Measurements from ENCODE around the gene R3HDM2.

The R3HDM2 gene

DNA sequence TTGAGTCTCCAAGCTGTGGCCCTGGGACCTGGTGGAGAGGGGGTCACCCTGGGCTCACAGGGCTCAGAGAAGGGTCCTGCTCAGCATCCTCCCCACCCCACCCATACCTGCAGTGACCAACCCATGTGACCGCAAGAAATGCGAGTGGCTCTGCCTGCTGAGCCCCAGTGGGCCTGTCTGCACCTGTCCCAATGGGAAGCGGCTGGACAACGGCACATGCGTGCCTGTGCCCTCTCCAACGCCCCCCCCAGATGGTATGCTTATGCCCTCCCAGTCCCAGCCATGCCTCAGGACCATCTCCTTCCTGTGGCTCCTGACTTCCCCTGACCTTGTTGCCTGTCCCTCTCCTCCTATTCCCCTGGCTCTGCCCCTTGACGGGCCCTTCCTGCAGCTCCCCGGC is 220.9 kb downstream of the R3HDM2 start:
- no peak for DNase-seq (ENCODE audit: low read depth)
- no peak overlapping the region for H3K4me3 ChIP-seq (ENCODE audit: low read depth, low read length)
- TF ChIP-seq, protein P1, sequence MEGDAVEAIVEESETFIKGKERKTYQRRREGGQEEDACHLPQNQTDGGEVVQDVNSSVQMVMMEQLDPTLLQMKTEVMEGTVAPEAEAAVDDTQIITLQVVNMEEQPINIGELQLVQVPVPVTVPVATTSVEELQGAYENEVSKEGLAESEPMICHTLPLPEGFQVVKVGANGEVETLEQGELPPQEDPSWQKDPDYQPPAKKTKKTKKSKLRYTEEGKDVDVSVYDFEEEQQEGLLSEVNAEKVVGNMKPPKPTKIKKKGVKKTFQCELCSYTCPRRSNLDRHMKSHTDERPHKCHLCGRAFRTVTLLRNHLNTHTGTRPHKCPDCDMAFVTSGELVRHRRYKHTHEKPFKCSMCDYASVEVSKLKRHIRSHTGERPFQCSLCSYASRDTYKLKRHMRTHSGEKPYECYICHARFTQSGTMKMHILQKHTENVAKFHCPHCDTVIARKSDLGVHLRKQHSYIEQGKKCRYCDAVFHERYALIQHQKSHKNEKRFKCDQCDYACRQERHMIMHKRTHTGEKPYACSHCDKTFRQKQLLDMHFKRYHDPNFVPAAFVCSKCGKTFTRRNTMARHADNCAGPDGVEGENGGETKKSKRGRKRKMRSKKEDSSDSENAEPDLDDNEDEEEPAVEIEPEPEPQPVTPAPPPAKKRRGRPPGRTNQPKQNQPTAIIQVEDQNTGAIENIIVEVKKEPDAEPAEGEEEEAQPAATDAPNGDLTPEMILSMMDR (IDR thresholded peaks at IDR 0.05; ENCODE audit: low read depth, low read length, missing control alignments), result no peak

GRCh38 chr12:57208631-57209282 is 222.1 kb downstream of the R3HDM2 start:
- no peak for DNase-seq (ENCODE audit: low read depth)
- TF ChIP-seq, protein P1 (IDR thresholded peaks at IDR 0.05; ENCODE audit: low read depth, low read length, missing control alignments), result no peak
- no peak overlapping the region for H3K4me3 ChIP-seq (ENCODE audit: low read depth, low read length)

DNA sequence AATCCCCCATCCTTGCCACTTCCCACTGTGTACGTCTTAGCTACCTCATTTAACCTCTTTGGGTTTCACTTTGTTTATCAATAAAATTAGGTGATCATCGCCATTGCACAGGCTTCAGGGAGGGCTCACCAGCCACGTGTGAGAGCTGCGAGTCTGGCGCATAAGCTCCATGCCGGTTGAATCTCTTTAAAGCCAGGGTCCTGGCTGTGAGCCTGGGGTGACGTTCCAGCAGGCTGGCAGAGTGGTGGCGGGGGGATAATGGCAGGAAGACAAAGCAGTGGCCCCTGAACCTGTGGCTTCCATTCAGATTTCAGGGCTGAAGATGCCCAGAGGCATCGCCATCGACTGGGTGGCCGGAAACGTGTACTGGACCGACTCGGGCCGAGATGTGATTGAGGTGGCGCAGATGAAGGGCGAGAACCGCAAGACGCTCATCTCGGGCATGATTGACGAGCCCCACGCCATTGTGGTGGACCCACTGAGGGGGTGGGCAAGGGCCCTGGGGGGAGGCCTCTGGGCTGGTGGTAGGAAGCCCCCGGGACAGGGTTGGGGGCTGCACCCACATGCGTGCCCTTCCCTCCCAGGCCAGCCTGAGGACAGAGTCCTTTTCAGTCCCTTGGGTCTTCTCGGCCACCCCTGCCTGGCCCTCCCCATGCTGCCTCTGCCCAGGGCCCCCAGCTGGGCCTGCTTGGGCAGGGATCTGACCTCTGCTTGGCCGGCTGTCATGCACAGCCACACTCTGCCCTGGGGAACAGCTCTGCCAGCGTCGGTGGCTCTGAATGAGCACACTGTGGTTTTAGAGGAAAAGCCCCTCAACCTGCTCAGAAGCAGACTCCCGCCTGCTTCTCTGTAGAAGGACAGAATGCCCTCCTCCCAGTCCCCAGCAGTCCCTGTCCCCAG is 222.9 kb downstream of the R3HDM2 start:
- TF ChIP-seq, protein P1 (IDR thresholded peaks at IDR 0.05; ENCODE audit: low read depth, low read length, missing control alignments), result no peak
- DNase-seq (ENCODE audit: low read depth), result no peak

GRCh38 chr12:57205931-57206330 is 224.9 kb downstream of the R3HDM2 start:
- DNase-seq (ENCODE audit: low read depth), result no peak
- no peak overlapping the region for H3K4me3 ChIP-seq (ENCODE audit: low read depth, low read length)
- TF ChIP-seq, protein P1 (IDR thresholded peaks at IDR 0.05; ENCODE audit: low read depth, low read length, missing control alignments), result no peak

More for the DNA sequence above, 222.9 kb downstream of the R3HDM2 start:
- H3K4me3 ChIP-seq (ENCODE audit: low read depth, low read length), result no peak overlapping the region

DNA sequence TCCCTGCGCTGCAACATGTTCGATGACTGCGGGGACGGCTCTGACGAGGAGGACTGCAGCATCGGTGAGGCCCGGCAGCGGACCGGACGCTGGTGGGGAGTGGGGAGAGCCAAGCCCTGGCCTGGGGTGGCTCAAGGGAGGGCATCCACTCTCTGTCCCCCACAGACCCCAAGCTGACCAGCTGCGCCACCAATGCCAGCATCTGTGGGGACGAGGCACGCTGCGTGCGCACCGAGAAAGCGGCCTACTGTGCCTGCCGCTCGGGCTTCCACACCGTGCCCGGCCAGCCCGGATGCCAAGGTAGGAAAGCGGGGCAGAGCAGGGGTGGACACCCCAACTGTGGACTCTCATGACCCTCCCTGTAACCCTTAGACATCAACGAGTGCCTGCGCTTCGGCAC is 225.7 kb downstream of the R3HDM2 start:
- H3K4me3 ChIP-seq (ENCODE audit: low read depth, low read length), result no peak overlapping the region
- TF ChIP-seq, protein P1 (IDR thresholded peaks at IDR 0.05; ENCODE audit: low read depth, low read length, missing control alignments), result no peak
- DNase-seq (ENCODE audit: low read depth), result no peak

GRCh38 chr12:57204454-57204853 is 226.4 kb downstream of the R3HDM2 start:
- no peak for DNase-seq (ENCODE audit: low read depth)
- TF ChIP-seq, protein P1 (IDR thresholded peaks at IDR 0.05; ENCODE audit: low read depth, low read length, missing control alignments), result no peak

More at GRCh38 chr12:57204454-57204853, 226.4 kb downstream of the R3HDM2 start:
- H3K4me3 ChIP-seq (ENCODE audit: low read depth, low read length), result no peak overlapping the region
